Keratinocyte (primary cell): ENCODE data around the gene PGA4. TPM values are rescaled to one million over a fixed set of nuclear protein-coding genes. Genes with fewer than 3 reads are reported as not detected.

ENCODE experiments used
- DNase-seq: peaks from one replicate; pipeline ENCODE4 v3.0.0-alpha.2; 2011; ENCODE audit warnings: low read depth, missing footprints, low spot score
- FAIRE-seq: peaks from 2 replicates; lab custom pipeline; 2011; peaks lifted over from hg19 to GRCh38; lab: Jason Lieb, UNC
- H2AFZ ChIP-seq: 2 replicates; pipeline ENCODE4 v1.6.0; 2012; ENCODE audit warnings: low read length, control low read depth, inconsistent platforms; ENCODE audit not compliant: control insufficient read depth
- H3K27ac ChIP-seq: 2 replicates; pipeline ENCODE4 v1.5.1; 2011; ENCODE audit warnings: low read length; ENCODE audit not compliant: control insufficient read depth, insufficient read depth
- H3K27me3 ChIP-seq: 3 replicates; pipeline ENCODE4 v1.6.0; 2011; ENCODE audit warnings: low read length; ENCODE audit not compliant: control insufficient read depth, insufficient read depth; ENCODE audit errors: extremely low read depth
- H3K36me3 ChIP-seq, 2 experiments: 2 replicates in 1 of 2; 3 replicates in 1 of 2; pipeline ENCODE4 v1.5.1; 2011; ENCODE audit warnings: low read length in 2 of 2, mild to moderate bottlenecking in 1 of 2; ENCODE audit not compliant: control insufficient read depth in 2 of 2, insufficient read depth in 2 of 2; ENCODE audit errors: extremely low read depth in 1 of 2
- H3K4me1 ChIP-seq: 3 replicates; pipeline ENCODE4 v1.5.1; 2011; ENCODE audit warnings: low read length; ENCODE audit not compliant: control insufficient read depth, insufficient read depth; ENCODE audit errors: extremely low read depth
- H3K4me2 ChIP-seq: 3 replicates; pipeline ENCODE4 v1.6.0; 2011; ENCODE audit warnings: low read depth, low read length; ENCODE audit not compliant: control insufficient read depth, insufficient read depth; ENCODE audit errors: extremely low read depth
- H3K4me3 ChIP-seq, 3 experiments: fragments of 200-600 bp in 1 of 3; sonication (generic) in 1 of 3; 2 replicates in 2 of 3; 3 replicates in 1 of 3; pipeline ENCODE4 v1.5.1; 2011 to 2016; ENCODE audit warnings: low read length in 3 of 3, mild to moderate bottlenecking in 3 of 3, control low read depth in 2 of 3, inconsistent platforms in 1 of 3, low read depth in 1 of 3, mixed read lengths in 1 of 3, mixed run types in 1 of 3, moderate library complexity in 1 of 3; ENCODE audit not compliant: control insufficient read depth in 2 of 3, insufficient read depth in 2 of 3; ENCODE audit errors: extremely low read depth in 1 of 3
- H3K79me2 ChIP-seq: 2 replicates; pipeline ENCODE4 v1.6.0; 2012; ENCODE audit warnings: low read length; ENCODE audit not compliant: control insufficient read depth, insufficient read depth
- H3K9ac ChIP-seq: 3 replicates; pipeline ENCODE4 v1.6.0; 2011; ENCODE audit warnings: low read length; ENCODE audit not compliant: control insufficient read depth, insufficient read depth; ENCODE audit errors: extremely low read depth
- H3K9me1 ChIP-seq: 3 replicates; pipeline ENCODE4 v1.6.0; 2011; ENCODE audit warnings: low read length; ENCODE audit not compliant: control insufficient read depth, insufficient read depth; ENCODE audit errors: extremely low read depth
- H3K9me3 ChIP-seq: 2 replicates; pipeline ENCODE4 v1.5.1; 2012; ENCODE audit warnings: low read depth, low read length; ENCODE audit not compliant: control insufficient read depth
- H4K20me1 ChIP-seq: 3 replicates; pipeline ENCODE4 v1.6.0; 2011; ENCODE audit warnings: low read length; ENCODE audit not compliant: control insufficient read depth, insufficient read depth; ENCODE audit errors: extremely low read depth
- CTCF ChIP-seq, 3 experiments: IDR thresholded peaks in 1 of 3; conservative IDR thresholded peaks in 1 of 3; optimal IDR thresholded peaks in 1 of 3; 2 replicates in 2 of 3; 3 replicates in 1 of 3; pipeline versions ENCODE3 to v1.5.1; 2011; ENCODE audit warnings: low read length in 3 of 3, mild to moderate bottlenecking in 3 of 3, moderate library complexity in 2 of 3, control low read depth in 1 of 3, inconsistent platforms in 1 of 3; ENCODE audit not compliant: insufficient read depth in 2 of 3; ENCODE audit errors: extremely low read depth in 1 of 3
- EZH2 ChIP-seq: IDR thresholded peaks from one replicate; pipeline ENCODE4 v1.6.1; 2012; ENCODE audit warnings: inconsistent platforms, mild to moderate bottlenecking, low read length, moderate library complexity
- dilution Hi-C: fragments of 300-500 bp; cut with MboI; formaldehyde crosslinking; loops from one replicate; pipeline ENCODE4 v1.7.0; 2020; ENCODE audit warnings: low sequenced_read_pairs; ENCODE audit not compliant: extremely low pct_ligation_motif_present
- polyA plus RNA-seq, 5 experiments: library from polyadenylated mRNA; depleted of rRNA in 3 of 5; stranded (reverse) in 3 of 5; stranded (forward) in 1 of 5; unstranded in 1 of 5; fragments of >200 nt; gene quantifications; 1 replicate in 1 of 5; 2 replicates in 3 of 5; 3 replicates in 1 of 5; pipeline versions ENCODE4 v1.2.1 to v1.2.3, GENCODE V29; 2011 to 2012; ENCODE audit warnings: missing spikeins in 2 of 5, low read depth in 1 of 5, low replicate concordance in 1 of 5

PGA4 gene
- polyA plus RNA-seq, 1 donor (not counting 4 experiments of a cell fraction or from before 2014, with no cell fraction given): not detected

- FAIRE-seq: no peak
- H3K79me2 ChIP-seq: no peaks in the 10 kb centered on the region
Observed at GRCh38 chr11:61266602-61267001, 44.5 kb downstream of the PGA4 start.

GRCh38 chr11:61267437-61267841 lies 45.3 kb downstream of the PGA4 start:
- FAIRE-seq (no peak), DNase-seq (no peak)
- Histone ChIP-seq H3K27me3 (no peaks in the 10 kb centered on the region), H2AFZ (no peak overlapping the region), H3K9me3 (no peaks in the 10 kb centered on the region), H3K4me1 (peaks cover 12% of the 10 kb centered on the region), H3K4me3 (no peak overlapping the region), H3K4me2 (no peak overlapping the region), H3K27ac (no peak overlapping the region), H3K9ac (no peak overlapping the region), H3K79me2 (no peaks in the 10 kb centered on the region), H3K36me3 (no peaks in the 10 kb centered on the region), H4K20me1 (no peaks in the 10 kb centered on the region), H3K9me1 (no peaks in the 10 kb centered on the region)
- dilution Hi-C loops: no loop called here
- TF ChIP-seq CTCF (optimal IDR thresholded peaks at IDR 0.05 in 1 of 3, IDR thresholded peaks at IDR 0.05 in 1 of 3, conservative IDR thresholded peaks at IDR 0.05 in 1 of 3; ENCODE audit: extremely low read depth in 1 of 3, insufficient read depth in 2 of 3, low read length in 3 of 3): no peak

More at GRCh38 chr11:61266602-61267001, 44.5 kb downstream of the PGA4 start:
- H2AFZ ChIP-seq: no peak overlapping the region
- H3K9me3 ChIP-seq: no peaks in the 10 kb centered on the region
- no peaks in the 10 kb centered on the region for H3K27me3 ChIP-seq
- H4K20me1 ChIP-seq: no peaks in the 10 kb centered on the region
- no peak for DNase-seq
- no peak overlapping the region for H3K27ac ChIP-seq
- no peak overlapping the region for H3K9ac ChIP-seq
- no peak overlapping the region for H3K4me3 ChIP-seq
- peaks cover 12% of the 10 kb centered on the region for H3K4me1 ChIP-seq
- TF ChIP-seq CTCF (optimal IDR thresholded peaks at IDR 0.05 in 1 of 3, IDR thresholded peaks at IDR 0.05 in 1 of 3, conservative IDR thresholded peaks at IDR 0.05 in 1 of 3; ENCODE audit: extremely low read depth in 1 of 3, insufficient read depth in 2 of 3, low read length in 3 of 3): no peak
- no peak for TF ChIP-seq EZH2
- H3K4me2 ChIP-seq: no peak overlapping the region
- H3K36me3 ChIP-seq: no peaks in the 10 kb centered on the region
- dilution Hi-C loops: no loop called here
- no peaks in the 10 kb centered on the region for H3K9me1 ChIP-seq
